Measurements from ENCODE around the gene DAZL.

Gene DAZL

GRCh38 chr3:16587047-16587680 is 18.1 kb downstream of the DAZL start:
- no peaks in the 10 kb centered on the region for H3K4me1 Mint-ChIP-seq
- no peak overlapping the region for H3K27ac Mint-ChIP-seq (ENCODE audit: low read depth)
- H3K27me3 Mint-ChIP-seq, result peaks cover 16% of the 10 kb centered on the region
- no peak for ATAC-seq (replicated peaks; ENCODE audit: extremely low read depth, poor library complexity, severe bottlenecking)
- H3K36me3 Mint-ChIP-seq (ENCODE audit: insufficient read depth), result peaks cover 1% of the 10 kb centered on the region
- H3K9me3 Mint-ChIP-seq, result no peaks in the 10 kb centered on the region
- no peak for DNase-seq (ENCODE audit: low spot score in 2 of 2)
- H3K4me3 Mint-ChIP-seq, result no peak overlapping the region

DNA sequence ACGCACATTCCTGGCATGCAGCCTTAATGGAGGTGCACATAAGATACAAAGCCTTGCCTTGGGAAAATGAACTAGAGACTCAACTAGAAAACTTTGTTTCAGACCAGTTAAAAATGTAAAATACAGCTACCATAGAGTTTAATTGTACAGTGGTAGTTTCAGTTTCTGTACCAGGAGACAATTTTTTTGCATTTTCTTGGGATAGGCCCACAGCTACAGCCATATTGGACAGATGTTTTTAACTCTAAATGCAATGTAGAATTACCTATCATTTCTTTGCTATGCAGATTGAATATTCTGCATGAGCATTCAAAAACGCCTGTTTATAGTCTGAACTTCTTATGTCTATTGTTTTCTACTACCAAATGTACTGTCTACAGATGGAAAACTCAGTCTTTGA is 20.3 kb downstream of the DAZL start:
- ATAC-seq (replicated peaks; ENCODE audit: extremely low read depth, poor library complexity, severe bottlenecking) (no peak), DNase-seq (ENCODE audit: low spot score in 2 of 2) (no peak)
- H3K36me3 Mint-ChIP-seq (ENCODE audit: insufficient read depth), result peaks cover 1% of the 10 kb centered on the region
- no peaks in the 10 kb centered on the region for H3K27me3 Mint-ChIP-seq
- no peaks in the 10 kb centered on the region for H3K4me1 Mint-ChIP-seq
- no peaks in the 10 kb centered on the region for H3K9me3 Mint-ChIP-seq
- H3K27ac Mint-ChIP-seq (ENCODE audit: low read depth), result no peak overlapping the region
- H3K4me3 Mint-ChIP-seq, result no peak overlapping the region

DNA sequence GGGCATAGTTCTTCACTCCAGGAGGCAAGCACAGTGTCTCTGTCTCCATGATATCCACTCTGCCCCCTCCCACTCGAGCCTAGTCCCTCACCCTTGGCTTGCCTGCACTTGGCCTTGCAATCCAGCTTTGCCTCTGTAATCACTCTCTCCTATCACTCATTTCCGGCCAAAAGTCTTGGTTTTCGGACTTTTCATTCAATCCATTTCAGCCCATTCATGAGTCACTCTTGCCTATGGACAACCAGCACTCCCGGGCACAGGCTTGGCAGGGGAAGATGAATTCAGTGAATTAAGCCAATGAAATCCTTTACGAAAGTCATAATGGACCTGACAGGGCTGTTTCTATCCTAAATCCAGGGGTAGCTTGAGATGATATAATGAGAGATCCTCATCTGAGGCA is 21.7 kb downstream of the DAZL start:
- H3K27ac Mint-ChIP-seq (ENCODE audit: low read depth), result no peak overlapping the region
- H3K9me3 Mint-ChIP-seq, result no peaks in the 10 kb centered on the region
- DNase-seq (ENCODE audit: low spot score in 2 of 2) (no peak), ATAC-seq (replicated peaks; ENCODE audit: extremely low read depth, poor library complexity, severe bottlenecking) (no peak)
- no peaks in the 10 kb centered on the region for H3K4me1 Mint-ChIP-seq
- no peak overlapping the region for H3K4me3 Mint-ChIP-seq
- no peaks in the 10 kb centered on the region for H3K27me3 Mint-ChIP-seq
- no peaks in the 10 kb centered on the region for H3K36me3 Mint-ChIP-seq (ENCODE audit: insufficient read depth)

DNA sequence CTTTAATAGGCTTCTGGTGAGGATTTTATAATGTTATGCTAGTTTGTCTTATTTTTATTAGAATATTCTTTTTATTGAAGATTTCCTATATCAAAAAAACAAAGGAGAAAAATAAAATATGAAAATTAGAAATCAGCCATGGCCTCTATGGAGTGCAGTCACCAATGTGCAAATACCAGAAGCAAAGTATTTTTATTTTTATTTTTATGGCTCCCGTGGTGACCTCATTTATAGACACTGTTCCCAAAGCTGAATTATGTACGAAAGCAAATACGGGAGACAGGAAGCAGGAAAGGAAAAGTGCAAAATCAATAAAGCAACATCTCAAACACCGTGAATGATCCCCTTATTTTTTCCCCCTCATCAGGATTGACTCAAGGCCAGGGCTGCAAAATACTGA is 35.1 kb downstream of the DAZL start:
- ATAC-seq (replicated peaks; ENCODE audit: extremely low read depth, poor library complexity, severe bottlenecking) (no peak), DNase-seq (ENCODE audit: low spot score in 2 of 2) (no peak)
- H3K9me3 Mint-ChIP-seq, result no peaks in the 10 kb centered on the region
- H3K27me3 Mint-ChIP-seq, result peaks cover 14% of the 10 kb centered on the region
- H3K4me3 Mint-ChIP-seq, result no peak overlapping the region
- no peaks in the 10 kb centered on the region for H3K4me1 Mint-ChIP-seq
- H3K36me3 Mint-ChIP-seq (ENCODE audit: insufficient read depth), result peaks cover 2% of the 10 kb centered on the region
- H3K27ac Mint-ChIP-seq (ENCODE audit: low read depth), result no peak overlapping the region

- peaks cover 2% of the 10 kb centered on the region for H3K36me3 Mint-ChIP-seq (ENCODE audit: insufficient read depth)
- no peaks in the 10 kb centered on the region for H3K9me3 Mint-ChIP-seq
- no peak overlapping the region for H3K27ac Mint-ChIP-seq (ENCODE audit: low read depth)
- DNase-seq (ENCODE audit: low spot score in 2 of 2) (no peak), ATAC-seq (replicated peaks; ENCODE audit: extremely low read depth, poor library complexity, severe bottlenecking) (no peak)
- no peak overlapping the region for H3K4me3 Mint-ChIP-seq
- H3K27me3 Mint-ChIP-seq, result peaks cover 14% of the 10 kb centered on the region
- no peaks in the 10 kb centered on the region for H3K4me1 Mint-ChIP-seq
Measured at GRCh38 chr3:16568532-16568931, 36.7 kb downstream of the DAZL start.

DNA sequence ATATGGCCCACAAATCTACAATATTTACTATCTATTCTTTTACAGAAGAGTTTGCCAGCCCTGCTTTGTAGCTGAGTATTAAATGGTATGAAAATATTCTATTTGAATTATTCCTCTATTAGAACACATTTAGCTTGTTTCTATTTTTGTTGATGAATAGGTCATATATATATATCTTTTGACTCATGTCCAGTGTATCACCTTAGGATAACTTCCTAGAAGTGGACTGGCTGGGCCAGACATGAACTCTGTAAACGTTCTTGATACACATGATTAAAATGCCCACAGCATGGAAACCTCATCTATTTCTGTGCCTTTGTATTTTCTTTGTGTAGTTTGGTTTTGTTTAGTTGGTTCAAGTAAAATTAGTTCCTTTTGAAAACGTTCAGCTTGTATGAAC is 37.1 kb downstream of the DAZL start:
- no peaks in the 10 kb centered on the region for H3K9me3 Mint-ChIP-seq
- no peaks in the 10 kb centered on the region for H3K4me1 Mint-ChIP-seq
- H3K27ac Mint-ChIP-seq (ENCODE audit: low read depth), result no peak overlapping the region
- H3K27me3 Mint-ChIP-seq, result peaks cover 11% of the 10 kb centered on the region
- ATAC-seq (replicated peaks; ENCODE audit: extremely low read depth, poor library complexity, severe bottlenecking) (no peak), DNase-seq (ENCODE audit: low spot score in 2 of 2) (no peak)
- H3K36me3 Mint-ChIP-seq (ENCODE audit: insufficient read depth), result peaks cover 2% of the 10 kb centered on the region
- no peak overlapping the region for H3K4me3 Mint-ChIP-seq

GRCh38 chr3:16559653-16560365 is 45.4 kb downstream of the DAZL start:
- Mint-ChIP-seq H3K27ac (ENCODE audit: low read depth) (no peak overlapping the region), H3K9me3 (no peaks in the 10 kb centered on the region), H3K4me1 (no peaks in the 10 kb centered on the region), H3K4me3 (no peak overlapping the region), H3K27me3 (peaks cover 10% of the 10 kb centered on the region), H3K36me3 (ENCODE audit: insufficient read depth) (no peaks in the 10 kb centered on the region)
- DNase-seq (ENCODE audit: low spot score in 2 of 2) (no peak), ATAC-seq (replicated peaks; ENCODE audit: extremely low read depth, poor library complexity, severe bottlenecking) (no peak)

DNA sequence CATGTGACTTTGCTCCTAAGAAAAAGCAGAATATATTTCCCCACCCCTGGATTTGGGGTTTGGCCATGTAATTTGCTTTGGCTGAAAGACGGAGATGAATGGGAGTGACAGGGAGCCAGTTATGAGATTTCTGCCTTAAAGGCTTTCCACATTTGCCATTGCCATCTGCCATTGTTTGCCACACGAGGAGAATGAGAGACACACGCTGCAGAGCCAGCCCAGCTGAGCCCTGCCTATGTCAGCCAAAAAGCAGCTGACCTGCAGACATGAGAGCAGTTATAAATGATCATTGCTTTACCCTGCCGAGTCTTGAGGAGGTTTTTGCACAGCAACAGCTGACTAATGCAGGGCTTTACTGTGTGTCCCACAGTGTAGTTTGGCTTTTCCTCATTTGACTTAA is 51.1 kb downstream of the DAZL start:
- DNase-seq (ENCODE audit: low spot score in 2 of 2) (no peak), ATAC-seq (replicated peaks; ENCODE audit: extremely low read depth, poor library complexity, severe bottlenecking) (no peak)
- Mint-ChIP-seq H3K9me3 (no peaks in the 10 kb centered on the region), H3K27me3 (peaks cover 10% of the 10 kb centered on the region), H3K4me1 (no peaks in the 10 kb centered on the region), H3K4me3 (no peak overlapping the region), H3K36me3 (ENCODE audit: insufficient read depth) (no peaks in the 10 kb centered on the region), H3K27ac (ENCODE audit: low read depth) (no peak overlapping the region)

- Mint-ChIP-seq H3K4me1 (no peaks in the 10 kb centered on the region), H3K27ac (ENCODE audit: low read depth) (no peak overlapping the region), H3K9me3 (no peaks in the 10 kb centered on the region), H3K36me3 (ENCODE audit: insufficient read depth) (no peaks in the 10 kb centered on the region), H3K4me3 (no peak overlapping the region), H3K27me3 (peaks cover 2% of the 10 kb centered on the region)
- DNase-seq (ENCODE audit: low spot score in 2 of 2), result no peak
- ATAC-seq (replicated peaks; ENCODE audit: extremely low read depth, poor library complexity, severe bottlenecking), result no peak
Measured at GRCh38 chr3:16552757-16553156, 52.5 kb downstream of the DAZL start.

GRCh38 chr3:16551342-16551976 is 53.8 kb downstream of the DAZL start:
- H3K27me3 Mint-ChIP-seq, result no peaks in the 10 kb centered on the region
- DNase-seq (ENCODE audit: low spot score in 2 of 2), result no peak
- H3K27ac Mint-ChIP-seq (ENCODE audit: low read depth), result peak overlapping the region; percentile 92
- no peak for ATAC-seq (replicated peaks; ENCODE audit: extremely low read depth, poor library complexity, severe bottlenecking)
- no peaks in the 10 kb centered on the region for H3K9me3 Mint-ChIP-seq
- no peak overlapping the region for H3K4me3 Mint-ChIP-seq
- H3K36me3 Mint-ChIP-seq (ENCODE audit: insufficient read depth), result no peaks in the 10 kb centered on the region
- peaks cover 3% of the 10 kb centered on the region for H3K4me1 Mint-ChIP-seq

- peak overlapping the region; percentile 92 for H3K27ac Mint-ChIP-seq (ENCODE audit: low read depth)
- ATAC-seq (replicated peaks; ENCODE audit: extremely low read depth, poor library complexity, severe bottlenecking), result peak; percentile 97
- H3K27me3 Mint-ChIP-seq, result no peaks in the 10 kb centered on the region
- H3K9me3 Mint-ChIP-seq, result no peaks in the 10 kb centered on the region
- H3K4me3 Mint-ChIP-seq, result no peak overlapping the region
- peak; percentile 56 to 73 for DNase-seq (ENCODE audit: low spot score in 2 of 2)
- no peaks in the 10 kb centered on the region for H3K36me3 Mint-ChIP-seq (ENCODE audit: insufficient read depth)
- H3K4me1 Mint-ChIP-seq, result peaks cover 9% of the 10 kb centered on the region
Measured at GRCh38 chr3:16550676-16551341, 54.4 kb downstream of the DAZL start.

GRCh38 chr3:16550305-16550675 is 54.9 kb downstream of the DAZL start:
- no peaks in the 10 kb centered on the region for H3K9me3 Mint-ChIP-seq

DNA sequence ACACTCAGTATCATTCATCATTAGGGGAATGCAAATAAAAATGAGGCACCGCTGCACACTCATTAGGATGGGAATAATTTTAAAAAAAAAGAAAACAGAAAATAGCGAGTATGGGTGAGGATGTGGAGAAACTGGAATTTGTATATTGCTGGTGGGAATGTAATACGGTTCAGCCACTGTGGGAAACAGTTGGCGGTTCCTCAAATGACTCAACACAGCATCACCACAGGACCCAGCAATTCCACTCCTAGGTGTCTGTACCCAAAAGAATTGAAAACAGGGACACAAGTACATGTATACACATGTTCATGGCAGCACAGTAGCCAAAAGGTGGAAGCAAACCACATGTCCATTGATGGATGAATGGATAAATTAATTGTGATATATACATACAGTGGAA is 56.5 kb downstream of the DAZL start:
- no peak for ATAC-seq (replicated peaks; ENCODE audit: extremely low read depth, poor library complexity, severe bottlenecking)
- Mint-ChIP-seq H3K4me3 (no peak overlapping the region), H3K4me1 (peaks cover 14% of the 10 kb centered on the region), H3K27me3 (no peaks in the 10 kb centered on the region), H3K36me3 (ENCODE audit: insufficient read depth) (no peaks in the 10 kb centered on the region), H3K27ac (ENCODE audit: low read depth) (no peak overlapping the region), H3K9me3 (no peaks in the 10 kb centered on the region)
- DNase-seq (ENCODE audit: low spot score in 2 of 2), result no peak

More at GRCh38 chr3:16550305-16550675, 54.9 kb downstream of the DAZL start:
- H3K4me3 Mint-ChIP-seq, result no peak overlapping the region
- H3K27ac Mint-ChIP-seq (ENCODE audit: low read depth), result no peak overlapping the region
- ATAC-seq (replicated peaks; ENCODE audit: extremely low read depth, poor library complexity, severe bottlenecking), result no peak
- DNase-seq (ENCODE audit: low spot score in 2 of 2), result no peak
- no peaks in the 10 kb centered on the region for H3K27me3 Mint-ChIP-seq
- peaks cover 14% of the 10 kb centered on the region for H3K4me1 Mint-ChIP-seq
- no peaks in the 10 kb centered on the region for H3K36me3 Mint-ChIP-seq (ENCODE audit: insufficient read depth)
